HL-60/S4 treated with phorbol 12-myristate 13-acetate at 8.2 ng/mL for 4 days and 3 days (cell line): ENCODE measurements around the gene MARVELD2.
"Not testable (repeated sequence)": the region's sequence is repeated elsewhere in the genome, so short reads cannot be mapped to it uniquely, and the experiment has no call there.

Experiments
- in situ Hi-C: fragments of 300-500 bp; cut with MboI; formaldehyde crosslinking; loops from 2 replicates; pipeline ENCODE4 v1.15.0; 2022; ENCODE audit warnings: low sequenced_read_pairs

MARVELD2 gene

GRCh38 chr5:69449511-69449910 lies 34.6 kb downstream of the MARVELD2 start:
- in situ Hi-C loops = no loop called here

DNA sequence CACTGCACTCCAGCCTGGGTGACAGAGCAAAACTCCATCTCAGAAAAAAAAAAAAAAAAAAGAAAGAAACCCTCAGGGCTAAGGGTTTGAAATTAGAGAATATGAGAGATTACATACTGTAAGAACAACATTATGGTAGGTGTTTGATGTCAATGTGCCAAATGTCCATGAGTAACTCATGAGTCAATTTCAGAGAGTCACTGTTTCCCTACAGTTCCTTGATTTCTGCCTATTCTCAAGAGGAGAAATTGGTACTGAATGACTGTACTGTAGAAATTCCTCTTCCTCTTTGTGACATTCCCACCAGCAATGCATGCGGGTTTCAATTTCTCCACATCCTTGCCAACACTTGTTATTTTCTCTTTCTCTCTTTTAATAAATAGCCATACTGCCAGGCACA lies 35.2 kb downstream of the MARVELD2 start:
- in situ Hi-C loops = no loop called here

- in situ Hi-C loops = not testable (repeated sequence)
Observed at GRCh38 chr5:69450527-69450926, 35.6 kb downstream of the MARVELD2 start.

DNA sequence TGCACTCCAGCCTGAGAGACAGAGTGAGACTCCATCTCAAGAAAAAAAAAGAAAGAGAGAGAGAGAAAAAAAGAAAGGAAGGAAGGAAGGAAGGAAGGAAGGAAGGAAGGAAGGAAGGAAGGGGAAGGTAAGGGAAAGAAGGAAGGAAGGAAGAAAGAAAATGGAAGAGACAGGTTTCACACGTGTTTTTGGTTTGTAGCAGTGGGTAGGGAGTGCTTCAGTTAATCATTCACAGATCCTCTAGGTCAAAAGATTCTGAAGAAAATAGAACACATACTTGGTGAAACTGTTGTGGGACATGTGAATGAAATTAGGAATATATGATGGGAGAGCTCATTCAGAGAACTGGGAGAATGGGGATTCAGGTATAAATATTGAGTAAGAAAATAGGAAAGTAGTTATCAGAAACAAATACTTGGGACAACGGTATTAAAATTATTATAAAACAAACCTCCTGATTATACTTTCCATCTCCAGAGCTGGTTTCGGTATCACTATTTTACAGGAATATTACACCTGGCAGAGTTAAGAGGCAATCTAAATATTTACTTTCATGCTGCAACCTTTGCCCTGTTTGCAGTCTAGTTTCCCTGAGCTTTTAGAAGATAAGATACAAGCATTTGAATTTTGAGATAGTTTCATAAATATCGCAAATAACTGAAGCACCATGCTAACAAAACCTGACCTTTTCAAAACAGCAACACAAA lies 37.2 kb downstream of the MARVELD2 start:
- in situ Hi-C loops = no loop called here

DNA sequence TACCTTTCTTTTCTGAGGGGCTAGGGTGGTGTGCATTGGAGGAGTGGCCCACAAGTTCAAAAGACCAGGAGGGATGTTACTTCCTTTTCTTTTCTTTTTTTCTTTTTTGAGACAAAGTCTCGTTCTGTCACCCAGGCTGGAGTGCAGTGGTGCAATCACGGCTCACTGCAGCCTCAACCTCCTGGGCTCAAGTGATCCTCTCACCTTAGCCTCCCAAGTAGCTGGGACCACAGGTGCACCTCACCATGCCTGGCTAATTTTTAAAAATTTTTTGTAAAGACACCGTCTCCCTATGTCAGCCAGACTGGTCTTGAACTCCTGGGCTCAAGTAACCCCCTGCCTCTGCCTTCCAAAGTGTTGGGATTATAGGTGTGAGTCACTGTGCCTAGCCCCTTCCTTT lies 38.6 kb downstream of the MARVELD2 start:
- in situ Hi-C loops = not testable (repeated sequence)

- in situ Hi-C loops = no loop called here
Observed at GRCh38 chr5:69454460-69455249, 39.7 kb downstream of the MARVELD2 start.

GRCh38 chr5:69455428-69455988 lies 40.6 kb downstream of the MARVELD2 start:
- in situ Hi-C loops = not testable (repeated sequence)

GRCh38 chr5:69462170-69462569 lies 47.3 kb downstream of the MARVELD2 start:
- in situ Hi-C loops = no loop called here

GRCh38 chr5:69466375-69466774 lies 51.5 kb downstream of the MARVELD2 start:
- in situ Hi-C loops = not testable (repeated sequence)

GRCh38 chr5:69467442-69468225 lies 52.7 kb downstream of the MARVELD2 start:
- in situ Hi-C loops = no loop called here

DNA sequence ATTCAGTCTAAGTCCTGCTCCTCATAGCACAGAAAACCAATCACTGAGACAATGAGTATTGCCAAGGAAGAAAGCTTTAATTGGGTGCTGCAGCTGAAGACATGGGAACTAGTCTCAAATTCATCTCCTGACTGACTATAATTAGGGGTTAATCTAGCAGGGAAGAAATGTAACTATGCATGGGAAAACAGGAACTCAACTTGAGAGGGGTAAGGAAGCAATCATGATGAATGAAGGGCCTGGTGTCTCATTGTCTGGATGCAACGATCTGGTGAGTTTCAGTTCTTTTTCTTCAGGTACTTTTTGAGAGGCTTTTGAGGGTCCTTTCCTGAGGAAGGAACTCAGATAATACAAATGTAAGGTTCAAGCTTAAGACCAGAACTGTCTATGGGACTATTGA lies 53.7 kb downstream of the MARVELD2 start:
- in situ Hi-C loops = no loop called here

DNA sequence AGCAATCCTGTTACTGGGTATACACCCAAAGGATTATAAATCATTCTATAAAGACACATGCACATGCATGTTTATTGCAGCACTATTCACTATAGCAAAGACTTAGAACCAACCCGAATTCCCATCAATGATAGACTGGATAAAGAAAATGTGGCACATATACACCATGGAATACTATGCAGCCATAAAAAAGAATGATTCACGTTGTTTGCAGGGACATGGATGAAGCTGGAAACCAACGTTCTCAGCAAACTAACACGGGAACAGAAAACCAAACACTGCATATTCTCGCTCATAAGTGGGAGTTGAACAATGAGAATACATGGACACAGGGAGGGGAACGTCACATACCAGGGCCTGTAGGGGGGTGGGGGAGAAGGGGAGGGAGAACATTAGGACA lies 56.6 kb downstream of the MARVELD2 start:
- in situ Hi-C loops = not testable (repeated sequence)

DNA sequence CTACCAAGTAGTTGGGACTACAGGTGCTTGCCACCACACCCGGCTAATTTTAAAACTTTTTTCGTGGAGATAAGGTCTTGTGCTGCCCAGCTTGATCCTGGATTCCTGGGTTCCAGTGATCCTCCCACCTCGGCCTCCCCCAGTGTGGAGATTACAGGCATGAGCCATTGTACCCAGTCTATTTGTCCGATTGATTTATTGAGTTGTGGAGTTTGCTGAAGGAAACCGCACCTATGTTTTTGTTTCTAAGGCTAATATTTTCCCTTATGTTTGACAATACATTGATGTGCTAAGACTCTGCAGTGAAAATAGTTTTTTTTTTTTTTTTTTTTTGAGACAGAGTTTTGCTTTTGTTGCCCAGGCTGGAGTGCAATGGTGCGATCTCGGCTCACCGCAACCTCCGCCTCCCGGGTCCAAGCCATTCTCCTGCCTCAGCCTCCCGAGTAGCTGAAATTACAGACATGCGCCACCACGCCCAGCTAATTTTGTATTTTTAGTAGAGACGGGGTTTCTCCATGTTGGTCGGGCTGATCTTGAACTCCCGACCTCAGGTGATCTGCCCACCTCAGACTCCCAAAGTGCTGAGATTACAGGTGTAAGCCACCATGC lies 57.7 kb downstream of the MARVELD2 start:
- in situ Hi-C loops = not testable (repeated sequence)

GRCh38 chr5:69477170-69477569 lies 62.3 kb downstream of the MARVELD2 start:
- in situ Hi-C loops = no loop called here

- in situ Hi-C loops = not testable (repeated sequence)
Observed at GRCh38 chr5:69478296-69478695, 63.4 kb downstream of the MARVELD2 start.

DNA sequence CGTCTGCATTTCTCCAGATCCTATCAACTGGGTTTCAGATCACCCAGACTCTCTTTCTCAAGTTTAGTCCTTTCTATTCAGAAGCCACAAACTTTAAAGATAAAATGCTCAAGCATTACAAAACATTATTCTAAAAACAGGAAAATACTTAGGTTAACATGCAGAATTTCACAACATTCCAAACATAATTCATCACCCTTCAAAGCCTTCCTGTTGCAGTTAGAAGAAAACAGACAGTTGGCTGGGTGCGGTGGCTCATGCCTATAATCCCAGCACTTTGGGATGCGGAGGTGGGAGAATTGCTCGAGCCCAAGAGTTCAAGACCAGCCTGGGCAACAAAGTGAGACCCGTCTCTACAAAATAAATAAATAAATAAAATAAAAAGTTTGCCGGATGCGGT lies 70.0 kb downstream of the MARVELD2 start:
- in situ Hi-C loops = no loop called here

DNA sequence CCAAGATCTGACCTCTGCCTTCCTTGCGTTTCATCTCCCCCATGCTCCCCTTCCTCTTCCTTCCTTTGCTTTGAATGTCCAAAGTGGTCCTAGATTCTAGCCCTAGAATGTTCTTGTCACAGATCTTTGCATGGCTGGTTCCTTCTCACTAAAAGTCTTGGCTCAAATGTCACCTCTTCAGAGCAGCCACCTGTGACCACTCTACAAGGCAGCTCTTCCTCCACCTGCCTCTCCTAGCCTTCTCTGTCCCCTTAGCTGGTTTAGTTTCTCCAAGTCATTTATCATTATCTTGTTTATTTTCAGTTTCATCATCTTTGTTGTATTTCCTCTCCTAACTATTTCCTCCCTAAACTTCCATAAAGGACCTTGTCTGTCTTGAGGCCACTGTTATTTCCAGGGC lies 70.6 kb downstream of the MARVELD2 start:
- in situ Hi-C loops = no loop called here

DNA sequence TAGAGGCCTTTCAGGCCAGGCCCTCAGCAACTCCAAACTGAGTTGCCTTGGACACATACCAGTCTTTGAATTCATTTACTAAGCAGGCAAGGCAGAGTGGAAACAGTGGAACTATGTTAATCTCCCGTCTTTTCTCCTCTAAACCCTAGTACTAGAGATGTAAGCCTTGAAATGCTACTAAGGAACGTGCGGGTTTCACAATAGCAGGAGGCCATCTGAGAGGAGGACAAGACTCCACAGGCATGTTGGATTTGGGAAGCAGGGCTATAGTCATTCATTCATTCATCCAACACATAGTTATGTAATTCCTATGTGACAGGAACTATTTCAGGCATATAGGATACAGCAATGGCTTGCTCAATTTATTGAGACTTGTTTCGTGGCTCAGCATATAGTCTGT lies 74.3 kb downstream of the MARVELD2 start:
- in situ Hi-C loops = no loop called here

DNA sequence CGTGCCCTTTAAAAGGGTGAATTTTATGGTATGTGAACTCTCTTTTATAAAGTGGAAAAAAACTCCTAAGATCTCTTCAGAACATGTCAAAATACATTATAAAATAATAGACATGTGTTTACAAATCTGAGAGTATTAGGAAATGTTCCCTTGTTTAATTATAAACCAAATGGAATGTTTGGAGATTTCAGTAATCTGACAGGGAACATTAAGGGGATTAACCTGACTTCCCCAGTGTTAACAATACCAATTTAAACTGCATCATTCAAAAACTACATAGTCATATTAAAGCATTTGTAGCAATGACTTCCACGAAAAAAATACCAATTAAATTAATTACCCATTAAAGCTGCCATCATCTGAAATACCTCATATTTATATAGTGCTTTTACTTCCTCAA lies 76.1 kb downstream of the MARVELD2 start:
- in situ Hi-C loops = no loop called here

- in situ Hi-C loops = no loop called here
Observed at GRCh38 chr5:69491838-69492390, 77.0 kb downstream of the MARVELD2 start.
